ENCODE measurements around the gene BMP7.
"Not testable (repeated sequence)": the region's sequence is repeated elsewhere in the genome, so short reads cannot be mapped to it uniquely, and the experiment has no call there.

Gene BMP7

DNA sequence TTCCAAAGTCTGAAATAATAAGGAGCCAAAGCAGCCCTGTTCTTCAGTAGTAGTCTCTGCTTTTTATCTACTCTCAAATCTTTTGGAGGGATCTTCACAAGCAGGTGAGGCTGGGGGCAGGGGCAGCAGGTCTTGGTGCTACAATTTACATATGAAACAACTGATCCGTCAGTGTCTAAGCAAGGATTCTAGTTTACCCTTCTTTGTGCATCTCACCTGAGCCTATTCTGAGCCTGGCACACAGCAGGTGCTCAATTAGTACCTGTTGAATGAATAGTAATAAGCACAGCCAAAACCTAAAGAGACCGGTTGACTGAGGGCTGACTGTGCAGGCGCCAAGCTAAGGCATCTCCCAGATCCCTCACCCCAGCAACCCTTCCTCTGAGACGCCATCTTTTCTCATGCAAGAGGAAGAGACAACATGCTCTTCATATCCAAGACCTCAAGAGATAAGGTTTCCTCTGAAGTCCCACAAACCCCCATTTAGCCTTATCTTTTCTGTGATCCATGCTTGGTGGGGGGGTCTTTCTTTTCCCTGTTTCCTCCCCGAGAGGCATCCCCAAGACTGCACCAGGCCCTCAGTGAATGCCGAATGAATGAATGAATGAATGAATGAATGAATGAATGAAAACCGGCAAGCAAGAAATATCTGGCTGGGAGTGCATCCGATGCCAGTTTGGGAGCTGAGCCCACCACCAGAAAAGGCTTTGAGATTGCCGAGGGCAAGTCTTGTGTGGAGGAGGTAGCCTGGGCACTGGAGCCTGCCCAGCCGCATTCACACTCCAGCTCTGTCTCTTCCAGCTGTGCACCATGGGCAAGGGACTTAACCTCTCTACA lies 2.9 kb upstream of the BMP7 start:
- Histone ChIP-seq H3K36me3 (no peaks in the 10 kb centered on the region), H3K27me3 (peaks cover 92% of the 10 kb centered on the region), H3K4me3 (ENCODE audit: low read depth in 1 of 2, low read length in 1 of 2) (no peak overlapping the region), H3K9me3 (no peaks in the 10 kb centered on the region), H3K4me1 (ENCODE audit: control insufficient read depth in 1 of 2, insufficient read depth in 1 of 2, low read depth in 1 of 2, low read length in 1 of 2) (no peaks in the 10 kb centered on the region), H3K27ac (no peak overlapping the region)
- TF ChIP-seq, protein P1, sequence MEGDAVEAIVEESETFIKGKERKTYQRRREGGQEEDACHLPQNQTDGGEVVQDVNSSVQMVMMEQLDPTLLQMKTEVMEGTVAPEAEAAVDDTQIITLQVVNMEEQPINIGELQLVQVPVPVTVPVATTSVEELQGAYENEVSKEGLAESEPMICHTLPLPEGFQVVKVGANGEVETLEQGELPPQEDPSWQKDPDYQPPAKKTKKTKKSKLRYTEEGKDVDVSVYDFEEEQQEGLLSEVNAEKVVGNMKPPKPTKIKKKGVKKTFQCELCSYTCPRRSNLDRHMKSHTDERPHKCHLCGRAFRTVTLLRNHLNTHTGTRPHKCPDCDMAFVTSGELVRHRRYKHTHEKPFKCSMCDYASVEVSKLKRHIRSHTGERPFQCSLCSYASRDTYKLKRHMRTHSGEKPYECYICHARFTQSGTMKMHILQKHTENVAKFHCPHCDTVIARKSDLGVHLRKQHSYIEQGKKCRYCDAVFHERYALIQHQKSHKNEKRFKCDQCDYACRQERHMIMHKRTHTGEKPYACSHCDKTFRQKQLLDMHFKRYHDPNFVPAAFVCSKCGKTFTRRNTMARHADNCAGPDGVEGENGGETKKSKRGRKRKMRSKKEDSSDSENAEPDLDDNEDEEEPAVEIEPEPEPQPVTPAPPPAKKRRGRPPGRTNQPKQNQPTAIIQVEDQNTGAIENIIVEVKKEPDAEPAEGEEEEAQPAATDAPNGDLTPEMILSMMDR (IDR thresholded peaks at IDR 0.05): no peak

DNA sequence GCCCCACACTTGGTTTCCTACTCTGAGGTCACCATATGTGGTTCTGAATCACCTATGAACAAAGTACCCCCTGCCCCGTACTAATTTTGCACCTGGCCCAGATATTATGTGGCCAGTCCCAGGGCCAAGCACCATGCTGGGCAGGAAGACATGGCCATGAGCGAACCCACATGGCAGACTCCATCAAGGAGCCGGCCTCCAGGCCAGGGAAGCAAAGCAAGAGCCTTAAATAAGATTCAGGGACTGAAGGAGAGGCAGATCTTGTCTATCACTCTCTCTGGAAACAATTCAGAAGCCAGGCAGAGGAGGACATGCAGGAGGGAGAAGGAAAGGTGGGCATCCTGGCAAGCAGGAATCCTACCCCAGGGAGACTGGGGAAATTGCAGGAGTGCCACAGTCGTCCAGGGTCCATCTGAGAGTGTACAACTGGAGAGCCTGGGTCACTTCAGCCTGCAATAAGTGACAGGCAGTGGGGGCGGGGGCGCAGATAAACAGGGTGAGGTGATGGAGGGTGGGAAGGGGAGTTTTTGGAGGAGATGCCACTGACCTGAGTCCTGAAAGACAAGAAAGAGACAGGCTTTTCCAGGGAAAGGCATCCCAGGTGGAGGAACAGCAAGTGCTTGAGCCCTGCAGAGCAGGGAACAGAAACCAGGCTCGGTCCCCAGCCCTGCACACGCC lies 2.1 kb upstream of the BMP7 start:
- Histone ChIP-seq H3K9me3 (no peaks in the 10 kb centered on the region), H3K4me1 (ENCODE audit: control insufficient read depth in 1 of 2, insufficient read depth in 1 of 2, low read depth in 1 of 2, low read length in 1 of 2) (no peaks in the 10 kb centered on the region), H3K4me3 (ENCODE audit: low read depth in 1 of 2, low read length in 1 of 2) (no peak overlapping the region), H3K27ac (no peak overlapping the region), H3K27me3 (peaks cover 92% of the 10 kb centered on the region), H3K36me3 (no peaks in the 10 kb centered on the region)
- TF ChIP-seq, protein P1 (IDR thresholded peaks at IDR 0.05): no peak

- Histone ChIP-seq H3K4me3 (ENCODE audit: low read depth in 1 of 2, low read length in 1 of 2) (no peak overlapping the region), H3K36me3 (no peaks in the 10 kb centered on the region), H3K27ac (no peak overlapping the region), H3K4me1 (ENCODE audit: control insufficient read depth in 1 of 2, insufficient read depth in 1 of 2, low read depth in 1 of 2, low read length in 1 of 2) (no peaks in the 10 kb centered on the region), H3K9me3 (no peaks in the 10 kb centered on the region), H3K27me3 (peaks cover 93% of the 10 kb centered on the region)
- TF ChIP-seq, protein P1 (IDR thresholded peaks at IDR 0.05): no peak
These were observed 849 bp upstream of the BMP7 start for GRCh38 chr20:57267158-57267821.

- Histone ChIP-seq H3K36me3 (no peaks in the 10 kb centered on the region), H3K27ac (no peak overlapping the region), H3K9me3 (no peaks in the 10 kb centered on the region), H3K27me3 (peaks cover 100% of the 10 kb centered on the region), H3K4me3 (ENCODE audit: low read depth in 1 of 2, low read length in 1 of 2) (no peak overlapping the region), H3K4me1 (ENCODE audit: control insufficient read depth in 1 of 2, insufficient read depth in 1 of 2, low read depth in 1 of 2, low read length in 1 of 2) (no peaks in the 10 kb centered on the region)
- TF ChIP-seq, protein P1 (IDR thresholded peaks at IDR 0.05): no peak
These were observed 497 bp downstream of the BMP7 start for GRCh38 chr20:57265997-57266290.

DNA sequence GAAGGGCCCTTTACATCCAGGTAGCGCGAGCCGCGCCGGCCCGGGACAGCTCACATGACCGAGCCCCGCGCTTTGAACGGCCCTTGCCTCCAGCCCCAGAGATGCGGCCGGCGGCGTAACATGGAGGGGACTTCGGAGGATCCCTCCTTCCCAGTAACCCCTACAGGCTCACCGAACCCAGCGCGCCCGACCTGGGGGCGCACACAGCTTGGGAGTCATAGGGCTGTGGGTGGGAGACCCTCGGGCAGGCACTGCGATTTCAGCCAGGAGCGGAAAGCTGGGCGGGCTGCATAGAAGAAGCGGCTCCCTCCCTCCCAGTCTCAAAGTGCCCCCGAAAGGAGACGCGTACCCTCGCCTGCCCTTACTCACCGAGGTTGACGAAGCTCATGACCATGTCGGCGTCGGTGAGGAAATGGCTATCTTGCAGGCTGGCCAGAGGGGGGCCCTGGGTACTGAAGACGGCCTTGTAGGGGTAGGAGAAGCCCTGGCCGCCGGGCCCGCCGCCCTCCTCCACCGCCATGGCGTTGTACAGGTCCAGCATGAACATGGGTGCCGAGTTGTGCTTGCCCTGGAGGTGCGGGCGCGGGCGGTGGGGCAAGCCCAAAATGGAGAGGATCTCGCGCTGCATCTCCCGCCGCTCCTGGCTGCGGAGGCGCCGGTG lies 975 bp downstream of the BMP7 start:
- no peak overlapping the region for H3K4me3 ChIP-seq (ENCODE audit: low read depth in 1 of 2, low read length in 1 of 2)
- no peaks in the 10 kb centered on the region for H3K9me3 ChIP-seq
- TF ChIP-seq, protein P1 (IDR thresholded peaks at IDR 0.05): no peak
- H3K27ac ChIP-seq: no peak overlapping the region
- H3K27me3 ChIP-seq: peaks cover 100% of the 10 kb centered on the region
- no peaks in the 10 kb centered on the region for H3K4me1 ChIP-seq (ENCODE audit: control insufficient read depth in 1 of 2, insufficient read depth in 1 of 2, low read depth in 1 of 2, low read length in 1 of 2)
- H3K36me3 ChIP-seq: no peaks in the 10 kb centered on the region

- H3K9me3 ChIP-seq; H3K4me3 ChIP-seq (ENCODE audit: low read depth in 1 of 2, low read length in 1 of 2); H3K27ac ChIP-seq; H3K36me3 ChIP-seq; H3K4me1 ChIP-seq (ENCODE audit: control insufficient read depth in 1 of 2, insufficient read depth in 1 of 2, low read depth in 1 of 2, low read length in 1 of 2): not testable (repeated sequence)
- H3K27me3 ChIP-seq: peaks cover 100% of the 10 kb centered on the region
These were observed 1.5 kb downstream of the BMP7 start for GRCh38 chr20:57264908-57265335.

Measured in neutrophil (primary cell).